Measurements from ENCODE around the gene VASH2.

DNA sequence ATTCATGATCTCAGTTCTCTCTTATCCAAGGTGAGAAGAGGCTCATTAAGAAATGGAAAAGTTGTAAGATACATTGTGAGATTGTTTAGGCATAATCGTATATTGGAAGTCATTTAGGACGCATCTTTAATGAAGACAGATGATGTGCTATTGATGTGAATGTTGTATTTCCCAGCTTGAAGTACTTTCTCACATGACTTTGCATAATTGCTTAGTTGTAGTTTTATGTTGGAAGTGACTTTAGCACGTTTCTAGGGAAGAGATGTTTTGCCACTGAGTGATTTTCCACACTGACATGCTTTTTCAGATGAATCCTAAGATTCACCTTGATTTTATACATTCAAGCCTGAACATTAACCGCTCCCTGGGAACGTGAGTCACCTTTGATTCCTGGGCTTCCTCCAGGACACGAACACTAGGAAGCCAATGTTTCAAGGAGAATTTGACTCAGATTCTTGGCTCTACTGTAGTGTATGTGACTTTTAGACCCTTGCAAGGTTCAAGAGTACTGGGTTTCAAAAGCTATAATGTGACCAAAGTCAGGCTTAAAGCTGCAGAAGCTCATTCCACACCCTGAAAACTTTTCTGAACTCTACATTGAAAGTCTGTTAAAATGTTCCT, 37.5 kb downstream of the VASH2 start:
- TF ChIP-seq POLR2A (IDR thresholded peaks at IDR 0.05), result no peak
- TF ChIP-seq, protein P1, sequence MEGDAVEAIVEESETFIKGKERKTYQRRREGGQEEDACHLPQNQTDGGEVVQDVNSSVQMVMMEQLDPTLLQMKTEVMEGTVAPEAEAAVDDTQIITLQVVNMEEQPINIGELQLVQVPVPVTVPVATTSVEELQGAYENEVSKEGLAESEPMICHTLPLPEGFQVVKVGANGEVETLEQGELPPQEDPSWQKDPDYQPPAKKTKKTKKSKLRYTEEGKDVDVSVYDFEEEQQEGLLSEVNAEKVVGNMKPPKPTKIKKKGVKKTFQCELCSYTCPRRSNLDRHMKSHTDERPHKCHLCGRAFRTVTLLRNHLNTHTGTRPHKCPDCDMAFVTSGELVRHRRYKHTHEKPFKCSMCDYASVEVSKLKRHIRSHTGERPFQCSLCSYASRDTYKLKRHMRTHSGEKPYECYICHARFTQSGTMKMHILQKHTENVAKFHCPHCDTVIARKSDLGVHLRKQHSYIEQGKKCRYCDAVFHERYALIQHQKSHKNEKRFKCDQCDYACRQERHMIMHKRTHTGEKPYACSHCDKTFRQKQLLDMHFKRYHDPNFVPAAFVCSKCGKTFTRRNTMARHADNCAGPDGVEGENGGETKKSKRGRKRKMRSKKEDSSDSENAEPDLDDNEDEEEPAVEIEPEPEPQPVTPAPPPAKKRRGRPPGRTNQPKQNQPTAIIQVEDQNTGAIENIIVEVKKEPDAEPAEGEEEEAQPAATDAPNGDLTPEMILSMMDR (IDR thresholded peaks at IDR 0.05), result no peak
